Measurements from ENCODE around the gene CIAPIN1.
A peak's percentile ranks its signal among the peaks of the same experiment; 100 is the strongest.

Gene CIAPIN1

DNA sequence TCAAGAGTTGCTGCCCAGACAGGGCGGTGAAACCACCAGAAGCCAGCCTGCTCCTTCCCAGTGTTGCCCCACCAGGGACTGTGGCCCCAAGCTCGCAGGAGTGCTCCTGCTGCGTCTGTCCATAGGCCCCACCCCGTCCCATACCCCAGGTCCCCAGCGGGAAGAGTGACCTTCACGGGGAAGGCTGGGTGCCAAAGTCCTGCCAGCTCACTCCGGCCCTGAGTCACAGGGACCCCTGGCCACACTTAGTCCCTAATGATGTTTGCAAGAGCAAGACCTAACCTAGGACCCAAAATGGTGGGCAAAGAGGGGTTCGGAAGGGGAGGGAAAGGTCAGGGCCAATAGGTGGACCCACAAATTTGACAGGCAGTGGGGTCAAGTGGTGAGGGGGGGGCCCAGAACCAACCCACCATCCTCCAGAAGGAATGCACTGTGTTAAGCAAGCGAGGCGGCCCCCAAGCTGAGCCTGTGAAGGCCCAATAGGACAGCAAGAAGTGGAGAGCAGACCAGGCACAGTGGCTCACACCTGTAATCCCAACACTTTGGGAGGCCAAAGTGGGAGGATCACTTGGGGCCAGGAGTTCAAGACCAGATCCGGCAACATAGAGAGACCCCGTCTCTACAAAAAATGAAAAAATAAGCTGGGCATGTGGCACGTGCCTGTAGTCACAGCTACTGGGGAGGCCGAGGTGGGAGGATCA lies 35.8 kb upstream of the CIAPIN1 start:
- H3K27me3 ChIP-seq (ENCODE audit: control insufficient read depth in 5 of 5, insufficient read depth in 4 of 5, low read length in 5 of 5) = peaks cover 0 to 15% (median 9%) of the 10 kb centered on the region in 5 donors
- H3K9ac ChIP-seq (ENCODE audit: low read length in 5 of 5) = peak overlapping the region in 1 of 5 donors; percentile 17
- no peaks in the 10 kb centered on the region for H3K36me3 ChIP-seq (ENCODE audit: control insufficient read depth in 5 of 5, insufficient read depth in 5 of 5, low read length in 5 of 5)
- no peak overlapping the region for H3K27ac ChIP-seq (ENCODE audit: low read depth, low read length)
- H3K4me1 ChIP-seq (ENCODE audit: control insufficient read depth in 5 of 5, insufficient read depth in 5 of 5, low read length in 5 of 5) = peaks cover 4 to 53% (median 41%) of the 10 kb centered on the region in 5 donors
- H3K4me3 ChIP-seq (ENCODE audit: low read depth in 1 of 5, low read length in 5 of 5) = no peak overlapping the region
- no peaks in the 10 kb centered on the region for H3K9me3 ChIP-seq (ENCODE audit: control insufficient read depth in 5 of 5, low read length in 5 of 5)

DNA sequence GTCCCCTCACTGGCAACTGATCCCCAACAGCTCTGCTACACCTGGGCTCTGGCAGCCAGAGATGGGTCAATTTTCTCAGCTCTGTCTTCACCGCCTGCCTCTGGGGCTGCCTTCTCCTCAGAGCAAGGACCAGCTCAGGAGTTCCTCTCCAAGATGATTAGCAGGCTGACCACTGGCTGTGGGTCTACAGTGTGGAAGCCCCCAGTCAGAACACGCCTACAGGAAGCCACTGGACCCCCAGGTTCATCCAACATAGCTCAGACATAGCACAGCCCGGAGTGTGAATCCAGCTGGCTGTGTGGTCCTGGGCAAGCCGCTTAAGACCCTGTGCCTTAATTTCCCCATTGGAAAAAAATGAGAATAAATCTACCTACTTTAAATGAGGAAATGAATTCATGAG lies 34.2 kb upstream of the CIAPIN1 start:
- no peaks in the 10 kb centered on the region for H3K9me3 ChIP-seq (ENCODE audit: control insufficient read depth in 5 of 5, low read length in 5 of 5)

GRCh38 chr16:57480754-57481230 lies 33.6 kb upstream of the CIAPIN1 start:
- Histone ChIP-seq H3K9me3 (ENCODE audit: control insufficient read depth in 5 of 5, low read length in 5 of 5) (no peaks in the 10 kb centered on the region), H3K27ac (ENCODE audit: low read depth, low read length) (no peak overlapping the region), H3K36me3 (ENCODE audit: control insufficient read depth in 5 of 5, insufficient read depth in 5 of 5, low read length in 5 of 5) (no peaks in the 10 kb centered on the region), H3K27me3 (ENCODE audit: control insufficient read depth in 5 of 5, insufficient read depth in 4 of 5, low read length in 5 of 5) (peaks cover 0 to 15% (median 9%) of the 10 kb centered on the region in 5 donors), H3K4me3 (ENCODE audit: low read depth in 1 of 5, low read length in 5 of 5) (no peak overlapping the region), H3K4me1 (ENCODE audit: control insufficient read depth in 5 of 5, insufficient read depth in 5 of 5, low read length in 5 of 5) (peaks cover 4 to 66% (median 35%) of the 10 kb centered on the region in 5 donors), H3K9ac (ENCODE audit: low read length in 5 of 5) (no peak overlapping the region)

More for the DNA sequence above, 34.2 kb upstream of the CIAPIN1 start:
- H3K27me3 ChIP-seq (ENCODE audit: control insufficient read depth in 5 of 5, insufficient read depth in 4 of 5, low read length in 5 of 5) = peaks cover 0 to 15% (median 9%) of the 10 kb centered on the region in 5 donors
- H3K27ac ChIP-seq (ENCODE audit: low read depth, low read length) = no peak overlapping the region
- H3K4me3 ChIP-seq (ENCODE audit: low read depth in 1 of 5, low read length in 5 of 5) = no peak overlapping the region
- no peak overlapping the region for H3K9ac ChIP-seq (ENCODE audit: low read length in 5 of 5)
- peaks cover 4 to 63% (median 35%) of the 10 kb centered on the region in 5 donors for H3K4me1 ChIP-seq (ENCODE audit: control insufficient read depth in 5 of 5, insufficient read depth in 5 of 5, low read length in 5 of 5)
- H3K36me3 ChIP-seq (ENCODE audit: control insufficient read depth in 5 of 5, insufficient read depth in 5 of 5, low read length in 5 of 5) = no peaks in the 10 kb centered on the region

- H3K36me3 ChIP-seq (ENCODE audit: control insufficient read depth in 5 of 5, insufficient read depth in 5 of 5, low read length in 5 of 5) = peaks cover 0 to 3% (median 0%) of the 10 kb centered on the region in 5 donors
- H3K9ac ChIP-seq (ENCODE audit: low read length in 5 of 5) = peak overlapping the region in 2 of 5 donors; percentile 43 to 65
- H3K27me3 ChIP-seq (ENCODE audit: control insufficient read depth in 5 of 5, insufficient read depth in 4 of 5, low read length in 5 of 5) = peaks cover 0 to 15% (median 9%) of the 10 kb centered on the region in 5 donors
- no peaks in the 10 kb centered on the region for H3K9me3 ChIP-seq (ENCODE audit: control insufficient read depth in 5 of 5, low read length in 5 of 5)
- H3K27ac ChIP-seq (ENCODE audit: low read depth, low read length) = no peak overlapping the region
- H3K4me3 ChIP-seq (ENCODE audit: low read depth in 1 of 5, low read length in 5 of 5) = peak overlapping the region; percentile 50 to 63 (median 58)
- H3K4me1 ChIP-seq (ENCODE audit: control insufficient read depth in 5 of 5, insufficient read depth in 5 of 5, low read length in 5 of 5) = peaks cover 4 to 61% (median 29%) of the 10 kb centered on the region in 5 donors
Observed at GRCh38 chr16:57479976-57480753, 33.0 kb upstream of the CIAPIN1 start.

- Histone ChIP-seq H3K27me3 (ENCODE audit: control insufficient read depth in 5 of 5, insufficient read depth in 4 of 5, low read length in 5 of 5) (peaks cover 0 to 15% (median 9%) of the 10 kb centered on the region in 5 donors), H3K36me3 (ENCODE audit: control insufficient read depth in 5 of 5, insufficient read depth in 5 of 5, low read length in 5 of 5) (peaks cover 0 to 9% (median 3%) of the 10 kb centered on the region in 5 donors), H3K9me3 (ENCODE audit: control insufficient read depth in 5 of 5, low read length in 5 of 5) (no peaks in the 10 kb centered on the region), H3K27ac (ENCODE audit: low read depth, low read length) (no peak overlapping the region), H3K9ac (ENCODE audit: low read length in 5 of 5) (peak overlapping the region in 2 of 5 donors; percentile 48 to 65), H3K4me3 (ENCODE audit: low read depth in 1 of 5, low read length in 5 of 5) (peak overlapping the region; percentile 50 to 63 (median 58)), H3K4me1 (ENCODE audit: control insufficient read depth in 5 of 5, insufficient read depth in 5 of 5, low read length in 5 of 5) (peaks cover 4 to 53% (median 26%) of the 10 kb centered on the region in 5 donors)
Observed at GRCh38 chr16:57479205-57479975, 32.2 kb upstream of the CIAPIN1 start.

DNA sequence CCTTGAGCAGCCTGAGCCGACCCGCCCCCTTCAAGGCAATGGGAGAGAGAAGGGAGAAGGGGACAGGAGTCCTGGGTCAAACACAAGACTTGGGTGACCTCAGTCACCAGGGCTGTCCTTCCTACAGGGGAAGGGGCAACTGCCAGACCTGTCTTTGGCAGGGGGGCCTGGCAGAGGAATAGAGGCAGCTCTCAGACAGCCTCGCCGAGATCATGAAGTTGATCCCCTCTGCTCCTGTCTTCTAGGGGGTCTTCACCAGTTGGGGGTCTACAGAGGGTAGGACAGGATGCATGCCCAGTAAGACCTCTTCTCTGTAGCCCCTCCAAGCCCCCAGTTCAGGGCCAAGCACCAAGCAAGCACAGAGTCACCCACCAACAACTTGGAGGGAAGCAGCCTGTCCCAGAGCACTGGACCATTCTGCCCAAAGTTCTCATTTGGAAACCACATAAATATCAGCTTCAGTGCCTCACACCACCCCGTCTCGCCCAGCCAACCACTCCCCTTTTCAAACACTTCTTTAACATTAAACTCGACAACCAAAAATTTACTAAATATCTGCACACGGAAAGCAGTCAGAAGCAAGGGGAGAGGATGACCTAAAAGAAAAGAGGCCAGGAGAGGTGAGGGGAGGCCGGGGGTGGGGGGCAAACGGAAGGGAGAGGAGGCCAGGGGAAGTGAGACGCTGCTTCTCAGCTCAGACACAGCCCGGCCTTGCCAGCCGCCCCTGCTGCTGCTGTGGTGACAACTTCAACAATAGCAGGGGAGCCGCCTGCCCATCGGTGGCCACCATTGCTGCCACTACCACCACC lies 31.4 kb upstream of the CIAPIN1 start:
- peaks cover 4 to 53% (median 26%) of the 10 kb centered on the region in 5 donors for H3K4me1 ChIP-seq (ENCODE audit: control insufficient read depth in 5 of 5, insufficient read depth in 5 of 5, low read length in 5 of 5)
- no peaks in the 10 kb centered on the region for H3K9me3 ChIP-seq (ENCODE audit: control insufficient read depth in 5 of 5, low read length in 5 of 5)
- no peak overlapping the region for H3K27ac ChIP-seq (ENCODE audit: low read depth, low read length)
- peak overlapping the region in 2 of 5 donors; percentile 48 to 65 for H3K9ac ChIP-seq (ENCODE audit: low read length in 5 of 5)
- peaks cover 0 to 16% (median 6%) of the 10 kb centered on the region in 5 donors for H3K36me3 ChIP-seq (ENCODE audit: control insufficient read depth in 5 of 5, insufficient read depth in 5 of 5, low read length in 5 of 5)
- H3K27me3 ChIP-seq (ENCODE audit: control insufficient read depth in 5 of 5, insufficient read depth in 4 of 5, low read length in 5 of 5) = peaks cover 0 to 15% (median 9%) of the 10 kb centered on the region in 5 donors
- peak overlapping the region in 4 of 5 donors; percentile 50 to 63 (median 58) for H3K4me3 ChIP-seq (ENCODE audit: low read depth in 1 of 5, low read length in 5 of 5)

GRCh38 chr16:57477531-57478202 lies 30.5 kb upstream of the CIAPIN1 start:
- Histone ChIP-seq H3K27me3 (ENCODE audit: control insufficient read depth in 5 of 5, insufficient read depth in 4 of 5, low read length in 5 of 5) (peaks cover 0 to 15% (median 9%) of the 10 kb centered on the region in 5 donors), H3K27ac (ENCODE audit: low read depth, low read length) (no peak overlapping the region), H3K4me3 (ENCODE audit: low read depth in 1 of 5, low read length in 5 of 5) (no peak overlapping the region), H3K9ac (ENCODE audit: low read length in 5 of 5) (peak overlapping the region in 1 of 5 donors; percentile 4), H3K36me3 (ENCODE audit: control insufficient read depth in 5 of 5, insufficient read depth in 5 of 5, low read length in 5 of 5) (peaks cover 0 to 26% (median 15%) of the 10 kb centered on the region in 5 donors), H3K9me3 (ENCODE audit: control insufficient read depth in 5 of 5, low read length in 5 of 5) (no peaks in the 10 kb centered on the region), H3K4me1 (ENCODE audit: control insufficient read depth in 5 of 5, insufficient read depth in 5 of 5, low read length in 5 of 5) (peaks cover 4 to 60% (median 31%) of the 10 kb centered on the region in 5 donors)

DNA sequence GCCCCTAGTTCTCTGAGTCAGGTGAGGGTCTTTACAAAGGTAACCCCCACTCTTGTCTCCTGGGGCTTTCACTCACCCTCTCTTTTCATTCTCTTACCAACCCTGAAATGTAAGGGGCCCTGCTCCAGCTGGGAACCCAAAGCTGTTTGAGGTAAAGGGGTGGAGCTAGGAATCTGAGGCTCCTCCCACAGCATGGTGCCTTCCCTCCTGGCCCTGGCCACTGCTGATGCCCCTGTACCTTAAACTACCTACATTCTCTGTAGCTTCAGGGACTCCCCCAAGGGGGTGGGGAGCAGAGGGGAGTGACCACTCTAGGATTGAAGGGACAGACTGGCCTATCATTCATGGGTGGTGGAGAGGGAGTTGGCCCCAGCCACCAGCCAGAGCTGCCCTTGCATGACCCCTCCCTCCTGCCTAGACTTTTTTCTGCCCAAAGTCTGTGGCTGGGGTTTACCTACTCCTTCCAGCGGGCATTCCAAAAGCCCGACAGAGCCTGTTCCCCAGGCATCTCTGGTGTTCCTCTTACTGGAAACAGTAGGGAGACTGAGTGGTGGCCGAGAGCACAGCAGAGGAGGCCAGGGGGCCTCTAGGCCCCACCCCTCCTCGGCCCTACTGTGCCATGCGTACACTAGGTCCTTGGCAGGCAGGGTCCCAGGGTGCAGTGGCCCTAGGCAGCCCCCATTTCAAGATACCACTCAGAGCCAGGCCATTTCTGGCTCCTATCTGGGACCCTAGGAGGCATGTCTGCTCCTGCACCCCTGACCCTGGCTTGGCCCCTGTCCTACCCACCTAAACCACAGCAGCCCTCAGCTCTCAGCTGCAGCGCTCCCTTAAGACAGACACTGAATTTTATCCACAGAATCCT lies 29.6 kb upstream of the CIAPIN1 start:
- H3K4me1 ChIP-seq (ENCODE audit: control insufficient read depth in 5 of 5, insufficient read depth in 5 of 5, low read length in 5 of 5) = peaks cover 4 to 67% (median 36%) of the 10 kb centered on the region in 5 donors
- H3K9me3 ChIP-seq (ENCODE audit: control insufficient read depth in 5 of 5, low read length in 5 of 5) = no peaks in the 10 kb centered on the region
- peaks cover 0 to 35% (median 23%) of the 10 kb centered on the region in 5 donors for H3K36me3 ChIP-seq (ENCODE audit: control insufficient read depth in 5 of 5, insufficient read depth in 5 of 5, low read length in 5 of 5)
- no peak overlapping the region for H3K4me3 ChIP-seq (ENCODE audit: low read depth in 1 of 5, low read length in 5 of 5)
- H3K27me3 ChIP-seq (ENCODE audit: control insufficient read depth in 5 of 5, insufficient read depth in 4 of 5, low read length in 5 of 5) = peaks cover 0 to 15% (median 9%) of the 10 kb centered on the region in 5 donors
- peak overlapping the region in 1 of 5 donors; percentile 14 for H3K9ac ChIP-seq (ENCODE audit: low read length in 5 of 5)
- no peak overlapping the region for H3K27ac ChIP-seq (ENCODE audit: low read depth, low read length)

All from subcutaneous abdominal adipose tissue (tissue), 5 donors.